ENCODE results near the gene ZMYND15. TPM values are rescaled to one million over a fixed set of nuclear protein-coding genes. Genes with fewer than 3 reads are reported as not detected.

The ZMYND15 gene
- total and polyA plus RNA-seq, 2 of the 13 experiments (the other 11 are each of a cell fraction or from before 2014, with no cell fraction given), result 0.24 to 2.7 TPM

DNA sequence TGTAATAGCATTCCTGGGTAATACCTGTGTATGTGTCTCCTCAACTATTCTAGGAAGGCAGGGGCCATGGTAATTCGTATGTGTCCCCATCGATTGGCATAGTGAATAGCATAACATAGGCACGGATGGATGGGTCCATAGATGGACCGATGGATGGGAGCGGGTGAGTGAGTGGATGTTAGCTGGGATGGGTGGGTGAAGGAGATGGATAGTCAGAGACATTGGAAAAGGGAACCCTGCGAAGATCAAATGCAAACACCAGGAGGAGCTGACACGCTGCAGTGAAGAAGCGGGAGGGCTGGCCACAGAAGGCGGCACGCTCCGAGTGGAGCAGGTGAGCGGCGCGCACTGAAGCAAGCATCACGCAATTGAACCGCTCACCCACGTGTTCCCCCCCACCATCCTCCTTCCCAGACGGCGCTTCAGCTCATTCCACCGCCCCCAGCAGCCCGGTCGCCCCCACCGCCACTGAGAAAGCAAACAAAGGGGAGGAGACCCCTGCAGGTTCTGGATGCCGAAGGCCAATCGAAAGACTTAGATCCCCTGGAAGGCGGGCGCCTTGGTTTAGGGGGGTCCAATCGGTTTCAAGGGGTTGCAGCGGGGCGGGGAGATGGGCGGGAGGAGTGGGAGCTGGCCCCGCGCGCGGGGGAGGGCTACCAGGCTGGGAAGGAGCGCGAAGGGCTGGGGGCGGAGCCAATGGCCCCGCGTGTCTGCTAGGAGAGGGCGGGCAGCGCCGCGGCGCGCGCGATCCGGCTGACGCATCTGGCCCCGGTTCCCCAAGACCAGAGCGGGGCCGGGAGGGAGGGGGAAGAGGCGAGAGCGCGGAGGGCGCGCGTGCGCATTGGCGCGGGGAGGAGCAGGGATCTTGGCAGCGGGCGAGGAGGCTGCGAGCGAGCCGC, 29.6 kb upstream of the ZMYND15 start, which contains the start of gene ARRB2 (continued):
- TF ChIP-seq ZBTB40 (IDR thresholded peaks at IDR 0.05), result no peak
- TF ChIP-seq ZBTB40 (CRISPR knock-in tag; IDR thresholded peaks at IDR 0.05), result no peak; the same call in 1 of the 2 replicates
- TF ChIP-seq NR0B2 (CRISPR knock-in tag; IDR thresholded peaks at IDR 0.05), result no peak; the same call in 1 of the 2 replicates
- no peak for TF ChIP-seq TP53 (CRISPR knock-in tag; conservative IDR thresholded peaks at IDR 0.05)
- TF ChIP-seq ATAD3A (CRISPR knock-in tag; IDR thresholded peaks at IDR 0.05), result no peak
- no peak; the same call in 1 of the 2 replicates for TF ChIP-seq ZNF563 (CRISPR knock-in tag; IDR thresholded peaks at IDR 0.05)
- TF ChIP-seq ZFY (CRISPR knock-in tag; IDR thresholded peaks at IDR 0.05), result no peak
- no peak for TF ChIP-seq ELF1 (CRISPR knock-in tag; IDR thresholded peaks at IDR 0.05)
- peak; percentile 84 for TF ChIP-seq SP4 (CRISPR knock-in tag; IDR thresholded peaks at IDR 0.05)
- TF ChIP-seq TCF12 (IDR thresholded peaks at IDR 0.05), result no peak
- TF ChIP-seq TCF12 (CRISPR knock-in tag; IDR thresholded peaks at IDR 0.05), result no peak
- TF ChIP-seq, protein P1, sequence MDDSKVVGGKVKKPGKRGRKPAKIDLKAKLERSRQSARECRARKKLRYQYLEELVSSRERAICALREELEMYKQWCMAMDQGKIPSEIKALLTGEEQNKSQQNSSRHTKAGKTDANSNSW (CRISPR knock-in tag; IDR thresholded peaks at IDR 0.05; ENCODE audit: borderline replicate concordance), result no peak
- TF ChIP-seq KLF9 (CRISPR knock-in tag; IDR thresholded peaks at IDR 0.05; ENCODE audit: low read depth), result 0 out of 2 replicates have a peak, but pooled peaks have one; percentile 14
- TF ChIP-seq E2F1 (CRISPR knock-in tag; IDR thresholded peaks at IDR 0.05), result peak; percentile 65; the same call in 1 of the 2 replicates
